ENCODE results near the gene PIK3R3.
"Not testable (repeated sequence)": the region's sequence is repeated elsewhere in the genome, so short reads cannot be mapped to it uniquely, and the experiment has no call there.

PIK3R3 gene

DNA sequence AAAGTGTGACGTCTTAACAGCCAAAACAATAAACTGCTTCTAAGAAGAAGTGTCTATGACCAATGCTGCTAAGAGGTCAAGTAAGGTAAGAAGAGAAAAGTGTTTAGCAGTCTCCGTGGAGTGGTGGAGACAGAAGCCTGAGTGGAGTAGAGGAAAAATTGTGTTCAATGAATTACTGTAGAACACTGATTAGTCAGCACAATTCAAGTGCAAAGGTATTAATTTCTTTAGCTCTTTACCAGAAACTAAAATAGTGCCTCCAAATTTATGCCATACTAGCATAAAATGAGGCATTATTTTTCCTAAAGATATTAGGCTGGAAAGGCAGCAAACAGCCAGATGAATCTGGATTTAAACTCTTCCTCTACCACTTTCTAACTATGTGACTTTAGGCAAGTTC is 56.1 kb downstream of the PIK3R3 start:
- FAIRE-seq (no peak), DNase-seq (ENCODE audit: insufficient read length, low spot score) (no peak)

DNA sequence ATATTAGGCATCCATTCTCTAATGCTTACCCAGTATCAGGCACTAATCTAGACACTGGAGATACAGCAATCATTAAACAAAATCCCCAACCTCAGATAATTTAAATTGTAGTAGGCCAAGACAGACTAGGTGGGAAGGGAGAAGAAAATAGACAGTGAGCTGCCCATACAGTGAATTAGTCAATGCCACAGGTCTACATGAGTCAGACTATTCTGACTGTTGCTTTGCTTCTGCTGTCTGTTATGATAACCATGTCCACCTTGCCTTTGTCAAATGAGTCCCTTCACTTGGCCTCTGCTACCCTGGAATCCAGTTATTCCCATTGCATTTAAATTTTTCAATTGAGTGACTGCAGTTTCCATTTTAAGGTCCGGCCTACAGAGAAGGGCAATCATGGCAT is 59.5 kb downstream of the PIK3R3 start:
- no peak for DNase-seq (ENCODE audit: insufficient read length, low spot score)
- FAIRE-seq = peak; percentile 23

DNA sequence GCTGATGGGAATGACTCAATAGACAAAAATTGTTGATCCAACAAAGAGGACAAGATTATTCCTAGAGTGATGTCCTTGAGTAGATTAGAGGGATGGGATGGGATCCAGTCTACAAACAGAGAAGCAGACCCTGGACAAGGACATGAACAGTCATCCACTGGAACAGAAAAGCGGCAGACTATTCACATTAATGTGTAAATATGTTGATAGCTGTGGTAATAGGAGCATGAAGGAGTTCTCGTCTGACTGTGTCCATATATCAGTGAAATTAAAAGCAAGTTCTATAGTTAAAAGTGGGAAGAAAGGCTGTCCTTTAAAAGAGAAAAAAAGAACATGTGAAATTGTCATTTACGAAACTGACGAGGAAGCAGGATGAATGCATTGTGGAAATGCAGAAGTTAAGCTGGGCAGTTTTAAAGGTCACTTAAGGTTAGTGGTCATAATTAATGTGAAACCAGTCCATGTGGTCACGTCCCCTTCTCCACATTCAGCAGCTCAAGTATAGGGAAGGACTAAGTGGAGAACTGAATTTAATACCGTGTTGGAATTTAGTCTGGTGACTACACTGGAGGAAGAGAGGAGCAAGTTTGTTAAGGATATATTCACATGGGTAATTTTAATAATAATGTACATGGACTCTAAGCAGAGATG is 62.1 kb downstream of the PIK3R3 start:
- DNase-seq (ENCODE audit: insufficient read length, low spot score) (no peak), FAIRE-seq (peak; percentile 49)

DNA sequence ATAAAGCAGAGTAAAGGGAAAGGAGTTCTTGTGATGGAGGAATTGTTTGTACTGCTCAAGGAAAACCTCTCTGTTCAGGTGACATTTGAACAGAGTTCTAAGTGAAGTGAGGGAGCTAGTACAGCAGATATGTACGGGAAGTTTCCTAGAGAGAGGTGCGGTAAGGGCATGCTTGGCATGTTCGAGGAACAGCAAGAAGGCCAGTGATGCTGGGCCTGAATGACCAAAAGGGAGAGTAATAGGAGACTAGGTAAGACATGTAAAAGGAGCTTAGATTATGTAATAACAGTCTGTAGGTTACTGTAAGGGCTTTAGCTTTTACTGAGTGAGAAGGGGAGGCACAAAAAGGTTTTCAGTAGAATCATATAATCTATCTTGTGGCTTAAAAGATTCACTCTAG is 63.9 kb downstream of the PIK3R3 start:
- DNase-seq (ENCODE audit: insufficient read length, low spot score) = no peak

DNA sequence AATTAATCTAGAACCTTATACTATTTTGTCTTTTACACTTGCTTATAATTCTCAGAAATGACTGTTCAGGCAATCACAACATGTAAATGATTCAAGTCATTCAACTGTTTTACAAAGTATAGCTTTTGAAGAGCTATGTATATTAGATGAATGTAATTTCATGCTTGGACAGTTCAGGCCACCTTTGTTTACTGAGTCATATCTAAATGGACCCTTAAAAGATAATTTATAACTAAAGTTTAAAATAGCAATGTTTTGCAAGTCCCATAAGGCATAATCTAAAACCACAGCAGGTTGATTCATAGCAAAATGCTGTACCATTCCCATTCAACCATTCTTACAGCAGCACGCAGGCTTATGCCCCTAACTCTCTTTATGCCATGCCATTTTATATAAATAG is 64.8 kb downstream of the PIK3R3 start:
- FAIRE-seq (peak; percentile 72), DNase-seq (ENCODE audit: insufficient read length, low spot score) (no peak)

More for the DNA sequence above, 63.9 kb downstream of the PIK3R3 start:
- FAIRE-seq = peak; percentile 80

DNA sequence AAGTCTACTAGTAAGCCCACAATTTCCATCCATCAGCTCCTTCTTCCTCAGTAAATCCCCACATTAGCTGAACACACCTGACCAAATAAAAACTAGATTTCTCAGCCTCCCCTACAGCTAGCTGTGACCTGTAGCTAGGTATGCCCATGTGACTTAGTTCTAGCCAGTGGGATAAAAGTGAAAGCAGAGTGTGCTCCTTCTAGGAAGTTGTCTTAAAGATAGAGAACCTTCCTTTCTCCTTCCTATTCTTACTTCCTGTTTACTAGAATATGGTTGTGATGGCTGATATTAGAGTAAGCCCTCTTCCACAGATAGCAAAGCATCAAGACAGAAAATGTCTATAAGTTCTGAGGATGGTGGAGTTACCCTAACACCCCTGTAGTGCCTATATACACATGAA is 67.0 kb downstream of the PIK3R3 start:
- DNase-seq (ENCODE audit: insufficient read length, low spot score) (no peak), FAIRE-seq (peak; percentile 98)

DNA sequence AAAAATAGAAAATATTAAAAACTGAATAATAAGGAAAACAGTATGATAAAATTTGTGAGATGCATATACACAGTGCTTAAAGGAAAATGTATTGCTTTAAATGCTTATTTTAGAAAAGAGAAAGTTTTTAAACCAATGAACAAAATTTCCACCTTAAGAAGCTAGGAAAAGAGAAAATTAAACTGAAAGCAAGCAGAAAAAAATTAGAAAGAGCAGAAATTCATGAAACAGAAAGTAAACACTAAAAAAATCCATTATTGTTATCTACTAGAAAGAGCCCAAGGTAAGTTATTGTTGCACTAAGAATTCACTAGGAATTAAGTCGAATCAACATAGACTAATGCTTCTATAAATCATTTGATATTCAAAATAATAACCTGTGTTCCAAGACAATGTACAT is 67.7 kb downstream of the PIK3R3 start:
- DNase-seq (ENCODE audit: insufficient read length, low spot score) = no peak
- peak; percentile 53 for FAIRE-seq

DNA sequence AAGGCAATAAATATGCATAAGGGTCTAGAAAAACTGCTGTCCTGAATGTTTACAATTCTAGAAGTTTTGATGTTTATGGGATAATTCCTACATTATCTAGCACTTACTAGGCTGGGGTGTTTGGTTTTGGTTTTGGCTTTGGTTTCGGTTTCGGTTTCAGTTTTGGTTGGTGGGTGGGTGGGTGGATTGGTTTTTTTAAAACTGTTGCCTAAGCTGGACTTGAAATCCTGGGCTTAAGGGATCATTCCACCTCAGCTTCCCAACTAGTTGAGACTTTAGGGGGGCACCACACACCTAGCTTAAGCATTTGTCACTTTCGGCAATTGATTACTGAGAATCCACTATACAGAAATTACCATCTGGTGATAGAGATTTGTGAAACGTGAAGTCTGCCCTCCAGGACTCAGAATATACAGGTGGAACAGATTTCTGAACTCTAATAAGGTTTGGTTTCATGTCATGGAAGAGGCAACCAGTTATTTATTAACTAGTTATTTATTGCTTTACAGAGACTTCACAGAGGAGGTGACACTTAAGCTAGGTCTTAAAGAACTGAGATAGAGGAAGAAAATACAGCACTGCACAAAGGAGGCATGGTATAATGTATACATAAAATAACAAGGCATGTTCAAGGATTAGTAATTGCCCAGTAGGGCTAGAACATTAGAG is 69.6 kb downstream of the PIK3R3 start:
- peak; percentile 98 for FAIRE-seq
- DNase-seq (ENCODE audit: insufficient read length, low spot score) = no peak

DNA sequence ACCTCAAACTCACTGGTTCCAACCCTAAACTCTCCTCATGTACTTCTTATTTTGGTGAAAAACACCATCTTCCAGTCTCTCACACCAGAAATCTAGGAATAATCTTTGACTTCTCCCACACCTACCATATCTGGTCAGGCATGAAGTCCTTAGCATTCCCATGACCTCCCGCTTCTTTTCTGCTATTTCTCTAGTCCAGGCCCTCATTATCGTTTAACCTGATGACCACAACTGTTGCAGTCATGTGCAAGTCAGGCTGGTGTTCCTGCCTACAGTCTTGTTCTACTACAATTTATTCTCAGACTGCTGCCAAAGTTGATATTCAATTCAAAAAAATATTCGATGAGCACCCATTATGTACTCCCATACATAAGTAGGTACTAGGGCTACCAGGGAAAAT is 71.3 kb downstream of the PIK3R3 start:
- no peak for FAIRE-seq
- no peak for DNase-seq (ENCODE audit: insufficient read length, low spot score)

DNA sequence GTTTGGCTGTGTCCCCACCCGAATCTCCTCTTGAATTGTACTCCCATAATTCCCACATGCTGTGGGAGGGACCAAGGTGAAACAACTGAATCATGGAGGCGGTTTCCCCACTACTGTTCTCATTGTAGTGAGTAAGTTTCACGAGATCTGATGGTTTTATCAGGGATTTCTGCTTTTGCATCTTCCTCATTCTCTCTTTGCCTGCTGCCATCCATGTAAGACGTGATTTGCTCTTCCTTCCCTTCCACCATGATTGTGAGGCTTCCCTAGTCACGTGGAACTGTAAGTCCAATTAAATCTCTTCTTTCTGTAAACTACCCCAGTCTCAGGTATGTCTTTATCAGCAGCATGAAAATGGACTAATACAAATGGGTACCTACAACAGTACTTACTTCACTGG is 73.5 kb downstream of the PIK3R3 start:
- DNase-seq (ENCODE audit: insufficient read length, low spot score) (no peak), FAIRE-seq (no peak)

DNA sequence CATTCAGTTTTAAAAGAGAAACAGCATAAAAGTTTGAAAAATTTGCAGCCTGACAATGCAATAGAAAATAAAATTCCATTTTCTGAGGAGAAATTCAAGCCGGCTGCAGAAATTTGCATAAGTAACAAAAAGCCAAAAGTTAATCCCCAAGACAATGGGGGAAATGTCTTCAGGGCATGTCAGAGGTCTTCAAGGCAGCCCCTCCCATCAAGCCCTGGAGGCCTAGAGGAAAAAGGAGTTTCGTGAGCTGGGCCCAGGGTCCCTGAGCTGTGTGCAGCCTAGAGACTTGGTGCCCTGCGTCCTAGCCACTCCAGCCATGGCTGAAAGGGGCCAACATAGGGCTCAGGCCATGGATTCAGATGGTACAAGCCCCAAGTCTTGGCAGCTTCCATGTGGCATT is 74.6 kb downstream of the PIK3R3 start:
- FAIRE-seq (no peak), DNase-seq (ENCODE audit: insufficient read length, low spot score) (no peak)

DNA sequence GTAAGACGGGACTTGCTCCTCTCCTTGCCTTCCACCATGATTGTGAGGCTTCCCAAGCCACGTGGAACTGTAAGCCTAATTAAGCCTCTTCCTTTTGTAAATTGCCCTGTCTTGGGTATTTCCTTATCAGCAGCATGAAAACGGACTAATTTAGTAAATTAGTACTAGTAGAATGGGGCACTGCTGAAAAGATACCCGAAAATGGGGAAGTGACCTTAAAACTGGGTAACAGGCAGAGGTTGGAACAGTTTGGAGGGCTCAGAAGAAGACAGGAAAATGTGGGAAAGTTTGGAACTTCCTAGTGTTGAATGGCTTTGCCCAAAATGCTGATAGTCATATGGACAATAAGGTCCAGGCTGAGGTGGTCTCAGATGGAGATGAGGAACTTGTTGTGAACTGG is 75.2 kb downstream of the PIK3R3 start:
- not testable (repeated sequence) for FAIRE-seq; DNase-seq (ENCODE audit: insufficient read length, low spot score)

DNA sequence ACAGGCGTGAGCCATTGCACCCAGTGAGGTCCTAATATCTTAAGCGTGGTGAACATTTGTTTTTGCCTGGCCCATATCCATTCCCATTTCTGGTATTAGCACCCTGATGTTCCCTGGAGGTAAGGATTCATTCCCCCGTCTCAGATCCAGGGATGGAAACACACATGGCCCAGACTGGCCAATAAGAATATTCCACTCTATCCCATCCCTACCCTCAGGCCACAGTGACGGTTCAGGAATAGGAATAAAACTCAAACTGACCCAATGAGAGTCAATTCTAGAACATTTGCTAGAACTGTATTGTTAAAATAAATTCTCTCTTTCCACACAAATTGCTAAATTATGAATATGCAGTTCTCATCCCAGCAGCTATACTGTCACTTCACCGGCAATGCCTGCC is 76.1 kb downstream of the PIK3R3 start:
- FAIRE-seq (no peak), DNase-seq (ENCODE audit: insufficient read length, low spot score) (no peak)

DNA sequence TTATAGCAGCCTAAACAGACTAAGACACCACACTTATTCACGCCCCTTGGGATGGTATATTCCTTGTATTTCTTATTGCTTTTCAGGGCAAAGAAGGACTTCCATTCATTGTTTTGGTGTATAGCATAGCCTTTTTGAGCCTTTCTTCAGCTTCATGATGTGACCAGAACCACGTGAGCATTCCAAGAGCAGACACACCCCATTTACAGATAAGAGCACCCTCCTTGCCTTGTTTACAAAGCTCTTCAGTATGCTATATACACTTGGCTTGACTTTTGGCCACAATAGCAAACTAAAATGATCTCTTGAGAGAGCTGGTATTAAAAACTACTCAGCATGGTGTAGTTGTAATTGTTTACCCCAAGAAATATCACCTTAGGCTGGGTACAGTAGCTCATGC is 78.7 kb downstream of the PIK3R3 start:
- FAIRE-seq (peak; percentile 70), DNase-seq (ENCODE audit: insufficient read length, low spot score) (no peak)

DNA sequence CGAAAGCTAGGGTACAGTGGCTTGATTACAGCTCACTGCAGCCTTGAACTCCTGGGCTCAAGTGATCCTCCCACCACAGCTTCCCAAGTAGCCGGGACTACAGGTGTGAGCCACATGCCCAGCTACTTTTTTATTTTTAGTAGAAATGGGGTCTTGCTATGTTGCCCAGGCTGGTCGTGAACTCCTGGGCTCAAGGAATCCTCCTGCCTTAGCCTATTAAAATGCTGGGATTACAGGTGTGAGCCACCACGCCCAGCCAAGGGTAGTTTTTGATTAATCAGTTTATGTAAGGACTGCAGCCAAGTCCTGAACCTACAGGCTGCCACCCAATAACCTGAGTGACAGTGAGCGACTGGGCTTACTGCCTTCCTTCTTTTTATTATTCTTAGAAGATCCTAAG is 88.3 kb downstream of the PIK3R3 start:
- DNase-seq (ENCODE audit: insufficient read length, low spot score) = no peak
- peak; percentile 8 for FAIRE-seq

DNA sequence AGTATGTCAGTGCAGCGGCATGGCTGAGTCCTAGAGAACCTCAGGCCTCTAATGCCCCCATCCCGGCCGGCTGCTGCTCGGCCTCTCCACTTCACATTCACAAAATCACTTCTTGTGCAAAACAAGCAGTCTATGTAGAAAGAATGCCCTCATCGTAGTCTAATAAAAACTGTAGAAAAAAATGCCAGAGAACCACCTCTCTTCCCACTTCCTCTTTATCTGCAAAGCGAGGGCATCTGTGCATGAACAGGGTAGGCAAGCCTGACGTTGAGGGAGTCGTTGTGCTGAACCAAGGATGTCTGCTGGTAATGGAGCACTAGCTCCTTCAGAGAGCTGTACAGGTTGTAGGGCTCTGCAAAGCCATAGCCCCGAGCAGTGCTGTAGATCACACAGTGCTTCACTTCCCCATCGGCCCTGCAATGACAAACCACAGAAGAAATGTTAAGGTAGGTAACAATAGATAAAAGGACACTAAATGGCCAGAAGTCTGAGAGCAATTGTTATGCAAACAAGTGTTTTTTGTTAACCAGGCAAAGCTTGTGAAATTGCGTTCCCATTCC is 88.9 kb downstream of the PIK3R3 start:
- FAIRE-seq = peak; percentile 99
- peak; percentile 52 for DNase-seq (ENCODE audit: insufficient read length, low spot score)

DNA sequence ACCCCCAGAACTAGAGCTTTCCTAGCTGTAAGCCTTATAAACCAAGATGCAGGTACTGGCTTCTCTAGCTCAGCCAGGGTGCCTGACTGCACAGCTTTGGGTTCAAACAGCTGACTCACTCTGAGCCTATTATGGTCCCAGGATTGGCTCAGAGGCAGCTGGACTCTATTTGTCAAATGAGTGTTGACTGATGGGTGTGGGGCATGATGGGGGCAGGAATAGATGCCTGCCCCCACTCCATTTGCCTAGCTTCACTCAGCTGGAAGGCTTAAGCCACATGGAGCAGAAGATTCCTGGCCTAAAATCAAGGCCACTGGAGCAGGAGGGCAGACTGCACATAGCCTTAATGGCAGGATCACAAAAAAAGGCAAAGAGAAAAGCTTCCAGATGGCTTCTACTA is 90.5 kb downstream of the PIK3R3 start:
- DNase-seq (ENCODE audit: insufficient read length, low spot score) (no peak), FAIRE-seq (peak; percentile 44)

DNA sequence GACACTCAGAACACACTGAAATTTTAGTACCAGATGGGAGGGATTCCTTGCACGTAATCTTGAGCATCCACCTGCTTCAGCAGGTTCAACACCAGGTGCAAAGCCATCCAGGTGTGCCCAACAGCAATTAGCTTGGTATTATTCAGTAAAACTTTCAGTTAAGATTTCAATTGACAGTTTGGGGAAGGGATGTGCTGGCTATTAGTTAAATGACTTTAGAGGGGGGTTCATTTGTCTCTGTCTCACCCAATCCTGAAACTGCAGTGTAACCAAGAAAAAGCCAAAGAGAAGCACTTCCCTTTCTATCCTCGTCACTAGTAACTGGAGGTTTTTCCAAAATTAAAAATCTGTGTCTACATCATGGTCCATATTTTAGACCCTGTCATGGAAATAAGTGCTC is 90.9 kb downstream of the PIK3R3 start:
- DNase-seq (ENCODE audit: insufficient read length, low spot score) = no peak
- FAIRE-seq = peak; percentile 40

DNA sequence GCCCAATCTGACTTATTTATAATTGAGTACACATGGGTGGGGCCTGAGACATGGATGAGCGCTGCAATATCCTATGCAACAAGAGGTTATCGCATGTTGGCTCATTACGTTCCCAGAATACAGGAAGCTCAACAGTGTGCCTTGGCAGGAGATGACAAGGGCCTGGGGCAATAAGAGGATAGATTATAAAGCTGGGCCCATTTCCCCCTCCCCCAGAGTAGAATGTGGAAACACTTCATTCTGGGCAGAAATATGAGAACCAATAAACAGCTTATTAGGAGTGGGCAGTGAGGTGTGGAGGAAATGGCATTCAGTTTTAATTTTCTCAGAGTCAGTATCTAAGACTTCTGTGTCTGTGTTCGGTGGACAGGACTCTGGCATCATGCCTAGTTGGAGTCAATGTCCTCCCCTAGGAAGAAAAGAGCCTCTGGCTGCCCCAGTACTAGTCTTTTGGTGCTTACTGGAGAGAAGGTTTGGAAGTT is 92.8 kb downstream of the PIK3R3 start:
- no peak for DNase-seq (ENCODE audit: insufficient read length, low spot score)
- no peak for FAIRE-seq

DNA sequence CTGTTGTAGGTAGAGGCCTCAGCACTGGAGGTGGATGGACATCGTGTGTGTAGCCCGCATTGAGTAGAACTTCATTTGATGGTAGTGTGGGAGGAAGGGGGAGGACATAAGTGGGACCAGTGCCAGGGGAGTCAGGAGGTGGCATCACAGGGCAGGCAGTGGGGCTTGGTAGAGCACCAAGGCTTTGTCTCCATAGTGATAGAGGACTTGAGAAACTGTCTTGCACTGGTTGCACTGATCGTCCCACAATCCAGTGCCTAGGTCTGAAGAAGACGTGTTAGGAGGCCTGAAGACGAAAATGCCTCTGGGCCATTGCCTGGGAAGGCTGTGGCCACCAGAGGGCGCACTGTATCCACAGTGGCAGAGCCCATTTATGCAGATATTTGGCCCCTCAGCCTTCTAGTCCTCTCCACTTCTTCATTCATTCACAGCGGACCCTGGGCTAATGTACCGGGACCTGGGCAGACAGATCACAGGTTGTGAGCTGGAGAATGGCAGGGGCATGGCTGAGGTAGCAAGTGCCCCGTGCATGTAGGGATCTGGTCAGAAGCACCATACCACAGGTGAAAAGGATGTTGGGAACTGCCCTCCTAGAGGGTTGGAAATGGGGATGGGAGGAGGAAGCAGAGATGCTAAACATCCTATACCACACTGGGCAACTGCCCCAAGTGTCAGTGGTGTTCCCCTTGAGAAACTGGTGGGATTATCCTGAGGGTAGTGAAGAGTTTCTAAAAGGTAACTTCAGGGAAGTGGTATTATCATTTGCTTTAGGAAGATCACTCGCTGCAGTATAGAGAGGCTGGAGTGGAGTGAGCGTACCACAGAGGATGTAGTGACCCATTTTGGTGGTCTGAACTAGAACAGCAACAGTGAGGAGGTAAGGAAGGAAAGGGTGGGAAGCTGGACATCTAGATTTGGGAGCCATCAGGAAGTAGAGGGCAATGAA is 95.3 kb downstream of the PIK3R3 start:
- FAIRE-seq (peak; percentile 93), DNase-seq (ENCODE audit: insufficient read length, low spot score) (peak; percentile 65)

Data from GM19239 (cell line).